ENCODE measurements around the gene COL5A2. TPM values are rescaled to one million over a fixed set of nuclear protein-coding genes. Genes with fewer than 3 reads are reported as not detected.

COL5A2 gene
- total RNA-seq, 6 experiments from 2014 or later, result 5.7 to 17.6 (median 8.6) TPM

Small RNA genes within 50 kb of the gene (microRNA-seq; reads per million reads assigned to microRNA genes)
- gene MIR3129 (0.29 to 2.6 reads per million in 2 donors), gene MIR3606 (0 reads per million in 2 donors)

Small RNA genes within 50 kb of the gene (small RNA-seq; reads per million reads assigned to genes)
- 0 to 0.52 reads per million in 2 experiments for gene MIR3129

Other genes with a start within 250 kb of the COL5A2 start
- 10 to 100 TPM; 13.8 to 97.0 (median 60.9) TPM for gene COL3A1, start 205.4 kb downstream of the COL5A2 start, total RNA-seq

Measured in right lobe of liver (tissue), 5 donors.